MM.1S (cell line): ENCODE results near the gene ACOD1.

Experiments
- EZH2phosphoT487 ChIP-seq: fragments of 300-600 bp; sonication (generic); IDR thresholded peaks from 2 replicates; pipeline ENCODE4 v1.6.1; 2018; ENCODE audit warnings: antibody characterized with exemption, low read length
- TF ChIP-seq, protein P1 (sequence below): fragments of 300-600 bp; sonication (generic); IDR thresholded peaks from 2 replicates; pipeline ENCODE4 v1.5.1; 2016; ENCODE audit warnings: antibody characterized with exemption, low read length, mixed read lengths

GRCh38 chr13:76992548-76993001, 44.3 kb downstream of the ACOD1 start:
- TF ChIP-seq, protein P1, sequence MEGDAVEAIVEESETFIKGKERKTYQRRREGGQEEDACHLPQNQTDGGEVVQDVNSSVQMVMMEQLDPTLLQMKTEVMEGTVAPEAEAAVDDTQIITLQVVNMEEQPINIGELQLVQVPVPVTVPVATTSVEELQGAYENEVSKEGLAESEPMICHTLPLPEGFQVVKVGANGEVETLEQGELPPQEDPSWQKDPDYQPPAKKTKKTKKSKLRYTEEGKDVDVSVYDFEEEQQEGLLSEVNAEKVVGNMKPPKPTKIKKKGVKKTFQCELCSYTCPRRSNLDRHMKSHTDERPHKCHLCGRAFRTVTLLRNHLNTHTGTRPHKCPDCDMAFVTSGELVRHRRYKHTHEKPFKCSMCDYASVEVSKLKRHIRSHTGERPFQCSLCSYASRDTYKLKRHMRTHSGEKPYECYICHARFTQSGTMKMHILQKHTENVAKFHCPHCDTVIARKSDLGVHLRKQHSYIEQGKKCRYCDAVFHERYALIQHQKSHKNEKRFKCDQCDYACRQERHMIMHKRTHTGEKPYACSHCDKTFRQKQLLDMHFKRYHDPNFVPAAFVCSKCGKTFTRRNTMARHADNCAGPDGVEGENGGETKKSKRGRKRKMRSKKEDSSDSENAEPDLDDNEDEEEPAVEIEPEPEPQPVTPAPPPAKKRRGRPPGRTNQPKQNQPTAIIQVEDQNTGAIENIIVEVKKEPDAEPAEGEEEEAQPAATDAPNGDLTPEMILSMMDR = no peak
- no peak for TF ChIP-seq EZH2phosphoT487
